A549 (cell line): Measurements from ENCODE around the gene MAT1A. TPM values are rescaled to one million over a fixed set of nuclear protein-coding genes. Genes with fewer than 3 reads are reported as not detected.

Experiments
- ATAC-seq, 2 experiments: fragments of 200-7000 bp in 1 of 2; fragments of >200 bp in 1 of 2; cut with Nextera tagmentation in 1 of 2; cut with Tn5 transposase in 1 of 2; 3 replicates each; pipeline versions ENCODE4 v1.8.0 to v1.9.1; 2018 to 2020; ENCODE audit warnings: mild to moderate bottlenecking in 1 of 2, moderate library complexity in 1 of 2
- CTCF ChIA-PET: fragments of 300-600 bp; sonication (Branson Sonifier 250); formaldehyde crosslinking; extraction: SDS; loops from one replicate; lab custom pipeline; 2021; ENCODE audit warnings: antibody characterized with exemption, inconsistent platforms; lab: Yijun Ruan, JAX
- POLR2A ChIA-PET: fragments of 350-600 bp; formaldehyde crosslinking; extraction: SDS; loops from one replicate; lab custom pipeline; 2021; ENCODE audit warnings: antibody characterized with exemption, inconsistent platforms; lab: Yijun Ruan, JAX
- DNase-seq, 2 experiments: peaks; one replicate each; pipeline versions ENCODE4 v3.0.0 to v3.0.0-alpha.2; 2011 to 2016; ENCODE audit warnings: low read depth in 1 of 2, low spot score in 1 of 2
- FAIRE-seq: peaks from 2 replicates; lab custom pipeline; 2011; peaks lifted over from hg19 to GRCh38; lab: Jason Lieb, UNC
- H3K27ac ChIP-seq, 2 experiments: fragments of >200 bp; sonication (Bioruptor Twin); formaldehyde crosslinking; 3 replicates each; pipeline ENCODE4 v1.5.1; 2016 to 2017
- H3K4me1 ChIP-seq: fragments of >200 bp; sonication (Bioruptor Twin); formaldehyde crosslinking; 3 replicates; pipeline ENCODE4 v1.6.1; 2016
- H3K4me2 ChIP-seq: fragments of >200 bp; sonication (Bioruptor Twin); formaldehyde crosslinking; 3 replicates; pipeline ENCODE4 v1.6.1; 2016
- H3K4me3 ChIP-seq: fragments of >200 bp; sonication (Bioruptor Twin); formaldehyde crosslinking; 3 replicates; pipeline ENCODE4 v1.5.1; 2016
- H3K9me3 ChIP-seq: fragments of >200 bp; sonication (Bioruptor Twin); formaldehyde crosslinking; 3 replicates; pipeline ENCODE4 v1.6.1; 2016
- CBX2 ChIP-seq: fragments of 200-600 bp; sonication (generic); IDR thresholded peaks from 2 replicates; pipeline ENCODE4 v1.6.1; 2016; ENCODE audit warnings: low read depth, mild to moderate bottlenecking, borderline replicate concordance
- CHD2 ChIP-seq: fragments of 150-350 bp; IDR thresholded peaks from 2 replicates; pipeline ENCODE4 v1.6.1; 2014; ENCODE audit warnings: low read length; ENCODE audit not compliant: partially characterized antibody
- E2F6 ChIP-seq: IDR thresholded peaks from 2 replicates; pipeline ENCODE4 v1.6.1; 2012; ENCODE audit warnings: low read depth, borderline replicate concordance
- EHMT2 ChIP-seq: fragments of 200-600 bp; sonication (generic); IDR thresholded peaks from 2 replicates; pipeline ENCODE4 v1.6.1; 2016; ENCODE audit warnings: antibody characterized with exemption, low read depth, mild to moderate bottlenecking, moderate library complexity
- ELK1 ChIP-seq: fragments of 150-350 bp; IDR thresholded peaks from 2 replicates; pipeline ENCODE4 v1.6.1; 2014; ENCODE audit warnings: low read depth, mild to moderate bottlenecking, low read length
- ESRRA ChIP-seq: fragments of 150-350 bp; IDR thresholded peaks from 2 replicates; pipeline ENCODE4 v1.6.1; 2014; ENCODE audit warnings: mild to moderate bottlenecking, low read length, borderline replicate concordance
- FOSB ChIP-seq: fragments of 250-450 bp; sonication (Bioruptor Pico); IDR thresholded peaks from 2 replicates; pipeline ENCODE4 v1.5.0; 2020; ENCODE audit warnings: mild to moderate bottlenecking, moderate library complexity
- FOSL2 ChIP-seq, 2 experiments: fragments of 450-650 bp in 1 of 2; fragments of >200 bp in 1 of 2; sonication (Bioruptor Twin) in 1 of 2; formaldehyde crosslinking; IDR thresholded peaks; 2 replicates each; pipeline versions ENCODE4 v1.5.0 to v1.6.1; 2016 to 2020; ENCODE audit warnings: mild to moderate bottlenecking in 1 of 2, moderate library complexity in 1 of 2
- GATA3 ChIP-seq: IDR thresholded peaks from 2 replicates; pipeline ENCODE4 v1.6.1; 2012; ENCODE audit warnings: borderline replicate concordance
- HDAC2 ChIP-seq: fragments of 200-600 bp; sonication (generic); IDR thresholded peaks from 2 replicates; pipeline ENCODE4 v1.6.1; 2016
- HES2 ChIP-seq: fragments of >200 bp; sonication (Bioruptor Twin); formaldehyde crosslinking; IDR thresholded peaks from 2 replicates; pipeline ENCODE4 v1.6.1; 2016
- KDM1A ChIP-seq: fragments of 200-600 bp; sonication (generic); IDR thresholded peaks from 2 replicates; pipeline ENCODE4 v1.6.1; 2016; ENCODE audit warnings: low read depth, mild to moderate bottlenecking
- KDM5A ChIP-seq: fragments of 200-600 bp; sonication (generic); IDR thresholded peaks from 2 replicates; pipeline ENCODE4 v1.6.1; 2016; ENCODE audit warnings: antibody characterized with exemption, mild to moderate bottlenecking
- MAFK ChIP-seq: fragments of 450-650 bp; IDR thresholded peaks from 2 replicates; pipeline ENCODE4 v1.6.1; 2014; ENCODE audit not compliant: partially characterized antibody
- MAX ChIP-seq: IDR thresholded peaks from 2 replicates; pipeline ENCODE4 v1.6.1; 2012
- NFE2L2 ChIP-seq: fragments of 150-350 bp; conservative IDR thresholded peaks from 2 replicates; pipeline ENCODE4 v1.6.1; 2014; ENCODE audit warnings: low read length
- NPAS2 ChIP-seq: fragments of 250-450 bp; sonication (Bioruptor Pico); IDR thresholded peaks from 2 replicates; pipeline ENCODE4 v1.8.0; 2022; ENCODE audit warnings: mild to moderate bottlenecking, moderate library complexity, borderline replicate concordance
- POLR2A ChIP-seq: IDR thresholded peaks from 2 replicates; pipeline ENCODE4 v1.6.1; 2012; ENCODE audit warnings: mild to moderate bottlenecking, low read length
- RARB ChIP-seq: fragments of 250-450 bp; sonication (Bioruptor Pico); IDR thresholded peaks from 2 replicates; pipeline ENCODE4 v1.8.0; 2021; ENCODE audit warnings: mild to moderate bottlenecking, moderate library complexity
- RNF2 ChIP-seq: fragments of 200-600 bp; sonication (generic); IDR thresholded peaks from 2 replicates; pipeline ENCODE4 v1.6.1; 2016; ENCODE audit warnings: low read depth, mild to moderate bottlenecking, antibody characterized with exemption, moderate library complexity, borderline replicate concordance
- TFCP2L1 ChIP-seq: fragments of 250-450 bp; sonication (Bioruptor Pico); IDR thresholded peaks from 2 replicates; pipeline ENCODE4 v1.5.0; 2021; ENCODE audit warnings: mild to moderate bottlenecking
- TP53 ChIP-seq: fragments of 250-450 bp; sonication (Bioruptor Pico); IDR thresholded peaks from 2 replicates; pipeline ENCODE4 v1.5.0; 2021; ENCODE audit warnings: mild to moderate bottlenecking, moderate library complexity
- USF2 ChIP-seq: fragments of 450-650 bp; IDR thresholded peaks from 2 replicates; pipeline ENCODE4 v1.6.1; 2014; ENCODE audit warnings: antibody characterized with exemption
- ZFP36 ChIP-seq: fragments of 450-650 bp; IDR thresholded peaks from 2 replicates; pipeline ENCODE4 v1.6.1; 2014; ENCODE audit warnings: borderline replicate concordance; ENCODE audit not compliant: partially characterized antibody
- WGBS: methylation state at CpG from one replicate; pipeline ENCODE4 v1.1.6; 2017; ENCODE audit errors: missing lambda C conversion rate; 5-methylcytosine and 5-hydroxymethylcytosine counted together
- polyA plus RNA-seq, 4 experiments: library from polyadenylated mRNA; depleted of rRNA in 3 of 4; stranded (reverse); fragments of >200 nt; fragmentation: RNase III in 1 of 4; extraction: RNeasy Plus Mini Kit Qiagen cat#74134 plus additional on column Dnase treatment in 1 of 4; gene quantifications; 2 replicates in 3 of 4; 3 replicates in 1 of 4; pipeline ENCODE4 v1.2.3, GENCODE V29; 2011 to 2017

MAT1A gene
- polyA plus RNA-seq, 2 of the 4 experiments (the other 2 are of a cell fraction), result 0.03 to 0.13 TPM

- Histone ChIP-seq H3K9me3 (no peaks in the 10 kb centered on the region), H3K4me2 (0 out of 3 replicates have a peak overlapping the region, but pooled peaks have one; percentile 27), H3K4me3 (no peak overlapping the region), H3K4me1 (peaks cover 10% of the 10 kb centered on the region; the same call in 2 of the 3 replicates)
- peak in 1 of 2 experiments; percentile 33; a peak in 2 of 6 replicates for ATAC-seq
- ChIA-PET CTCF (interaction anchor here (1.0 to 1.8 kb wide), 4 partner anchors 9 to 70 kb away, joined by 3 to 5 read pairs (median 4); no protein-coding TSS in a partner anchor), POLR2A (no interaction called here)
- DNase-seq, result peak in 1 of 2 experiments; percentile 48
- 56% methylated on average over 7 of the region's 7 CpGs for WGBS
- no peak for TF ChIP-seq FOSB (CRISPR knock-in tag)
- peak; percentile 55 for TF ChIP-seq MAFK
- TF ChIP-seq MAX, result 0 out of 2 replicates have a peak, but pooled peaks have one; percentile 22
- 0 out of 2 replicates have a peak, but pooled peaks have one; percentile 19 for TF ChIP-seq NFE2L2
- TF ChIP-seq, all 56 proteins: peak for 3
- peak overlapping the region; percentile 24 to 72 for H3K27ac ChIP-seq
- FAIRE-seq, result no peak
Observed at GRCh38 chr10:80272793-80273522, 16.5 kb downstream of the MAT1A start.

- H3K4me1 ChIP-seq, result peaks cover 10% of the 10 kb centered on the region; the same call in 2 of the 3 replicates
- no peak for DNase-seq
- FAIRE-seq, result no peak
- POLR2A ChIA-PET, result no interaction called here
- no peaks in the 10 kb centered on the region for H3K9me3 ChIP-seq
- WGBS, result 72% methylated on average over 5 of the region's 5 CpGs
- no peak for ATAC-seq
- no peak overlapping the region for H3K4me2 ChIP-seq
- CTCF ChIA-PET, result interaction anchor here (1.2 kb wide), 1 partner anchor 10 kb away, joined by 3 read pairs; no protein-coding TSS in a partner anchor
- TF ChIP-seq CHD2 (no peak), RNF2 (no peak), RARB (CRISPR knock-in tag) (no peak), FOSL2 (IDR thresholded peaks at IDR 0.05) (no peak), FOSL2 (CRISPR knock-in tag; IDR thresholded peaks at IDR 0.05) (no peak), GATA3 (no peak), TP53 (CRISPR knock-in tag) (no peak), CBX2 (no peak), ZFP36 (no peak), KDM5A (no peak), NPAS2 (CRISPR knock-in tag) (no peak), HES2 (no peak), E2F6 (no peak), TFCP2L1 (no peak), HDAC2 (no peak), ESRRA (no peak), KDM1A (no peak), USF2 (no peak), ELK1 (no peak), POLR2A (no peak), EHMT2 (no peak)
- no peak overlapping the region for H3K27ac ChIP-seq
- H3K4me3 ChIP-seq, result no peak overlapping the region
Observed at GRCh38 chr10:80271416-80271815, 18.0 kb downstream of the MAT1A start.
